BJ (cell line): ENCODE results near the gene ARHGAP26. TPM values are rescaled to one million over a fixed set of nuclear protein-coding genes. Genes with fewer than 3 reads are reported as not detected.

Experiments
- CTCF ChIA-PET: fragments of 350-600 bp; formaldehyde crosslinking; extraction: SDS; loops from one replicate; lab custom pipeline; 2021; ENCODE audit warnings: antibody characterized with exemption, inconsistent platforms; lab: Yijun Ruan, JAX
- POLR2A ChIA-PET: fragments of 300-600 bp; sonication (Branson Sonifier 250); formaldehyde crosslinking; extraction: SDS; loops from one replicate; lab custom pipeline; 2021; ENCODE audit warnings: antibody characterized with exemption; lab: Charles Lee
- DNase-seq: peaks from one replicate; pipeline ENCODE4 v3.0.0-alpha.2; 2011; ENCODE audit warnings: low read depth
- H3K27me3 ChIP-seq: 2 replicates; pipeline ENCODE4 v1.6.0; 2011; ENCODE audit warnings: low read length; ENCODE audit not compliant: control insufficient read depth, insufficient read depth
- H3K36me3 ChIP-seq: 2 replicates; pipeline ENCODE4 v1.5.1; 2011; ENCODE audit warnings: low read length; ENCODE audit not compliant: control insufficient read depth, insufficient read depth
- H3K4me3 ChIP-seq: 2 replicates; pipeline ENCODE4 v1.5.1; 2011; ENCODE audit warnings: low read depth, mild to moderate bottlenecking, control low read depth, low read length
- CTCF ChIP-seq: IDR thresholded peaks from 2 replicates; pipeline ENCODE4 v1.5.1; 2011; ENCODE audit warnings: low read depth, mild to moderate bottlenecking, control low read depth, inconsistent platforms, low read length, moderate library complexity; ENCODE audit not compliant: insufficient read depth
- polyA plus RNA-seq: library from polyadenylated mRNA; depleted of rRNA; stranded (reverse); fragments of >200 nt; gene quantifications from 2 replicates; pipeline ENCODE4 v1.2.3, GENCODE V29; 2011

The ARHGAP26 gene
- polyA plus RNA-seq, 1 experiment = 4.8 TPM

GRCh38 chr5:143124593-143124992 is 354.4 kb downstream of the ARHGAP26 start:
- ChIA-PET CTCF (no interaction called here), POLR2A (no interaction called here)
- no peak for DNase-seq
- H3K27me3 ChIP-seq = no peaks in the 10 kb centered on the region
- TF ChIP-seq CTCF = no peak
- H3K36me3 ChIP-seq = no peaks in the 10 kb centered on the region
- H3K4me3 ChIP-seq = no peak overlapping the region

GRCh38 chr5:143126174-143127019 is 356.2 kb downstream of the ARHGAP26 start:
- Histone ChIP-seq H3K4me3 (no peak overlapping the region), H3K36me3 (no peaks in the 10 kb centered on the region), H3K27me3 (no peaks in the 10 kb centered on the region)
- CTCF ChIA-PET = interaction anchor here (1.1 to 1.5 kb wide), 3 partner anchors 17 to 35 kb away, joined by 3 to 4 read pairs (median 4); no protein-coding TSS in a partner anchor
- no peak for DNase-seq
- no peak for TF ChIP-seq CTCF
- POLR2A ChIA-PET = no interaction called here

GRCh38 chr5:143128412-143129071 is 358.4 kb downstream of the ARHGAP26 start:
- no peak for TF ChIP-seq CTCF
- Histone ChIP-seq H3K4me3 (no peak overlapping the region), H3K27me3 (no peaks in the 10 kb centered on the region), H3K36me3 (no peaks in the 10 kb centered on the region)
- no peak for DNase-seq
- ChIA-PET POLR2A (no interaction called here), CTCF (interaction anchor here (0.8 to 3.4 kb wide), 5 partner anchors 10 to 126 kb away, joined by 3 to 13 read pairs (median 3); no protein-coding TSS in a partner anchor)

- Histone ChIP-seq H3K4me3 (no peak overlapping the region), H3K36me3 (no peaks in the 10 kb centered on the region), H3K27me3 (no peaks in the 10 kb centered on the region)
- TF ChIP-seq CTCF = no peak
- no peak for DNase-seq
- POLR2A ChIA-PET = no interaction called here
- CTCF ChIA-PET = interaction anchor here (3.4 kb wide), 1 partner anchor 10 kb away, joined by 13 read pairs; no protein-coding TSS in a partner anchor
Measured at GRCh38 chr5:143129203-143129602, 359.0 kb downstream of the ARHGAP26 start.
